HG02759 (cell line): ENCODE data around the gene SIL1.
"Not testable (repeated sequence)": the region's sequence is repeated elsewhere in the genome, so short reads cannot be mapped to it uniquely, and the experiment has no call there.

ENCODE experiments used
- ATAC-seq: cut with Tn5 transposase; IDR thresholded peaks from one replicate; pipeline ENCODE4 v1.9.1; 2021; ENCODE audit warnings: mild to moderate bottlenecking, moderate library complexity; ENCODE audit not compliant: unreplicated experiment

The SIL1 gene

GRCh38 chr5:139038613-139039305 is 159.4 kb downstream of the SIL1 start:
- no peak for ATAC-seq

DNA sequence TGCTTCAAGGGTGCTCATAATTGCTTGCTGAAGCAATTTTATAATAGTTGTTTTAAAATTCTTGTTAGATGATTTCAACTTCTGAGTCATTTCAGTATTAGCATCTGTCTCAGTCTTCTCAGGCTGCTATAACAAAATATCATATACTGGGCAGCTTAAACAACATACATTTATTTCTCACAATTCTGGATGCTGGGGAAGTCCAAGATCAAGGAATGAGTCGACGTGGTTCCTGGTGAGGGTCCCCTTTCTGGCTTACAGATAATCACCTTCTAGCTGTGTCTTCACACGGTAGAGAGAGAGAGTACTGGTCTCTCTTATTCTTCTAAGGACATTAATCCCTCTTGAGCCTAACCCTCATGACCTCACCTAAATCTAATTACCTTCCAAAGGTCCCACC is 160.4 kb downstream of the SIL1 start:
- no peak for ATAC-seq

DNA sequence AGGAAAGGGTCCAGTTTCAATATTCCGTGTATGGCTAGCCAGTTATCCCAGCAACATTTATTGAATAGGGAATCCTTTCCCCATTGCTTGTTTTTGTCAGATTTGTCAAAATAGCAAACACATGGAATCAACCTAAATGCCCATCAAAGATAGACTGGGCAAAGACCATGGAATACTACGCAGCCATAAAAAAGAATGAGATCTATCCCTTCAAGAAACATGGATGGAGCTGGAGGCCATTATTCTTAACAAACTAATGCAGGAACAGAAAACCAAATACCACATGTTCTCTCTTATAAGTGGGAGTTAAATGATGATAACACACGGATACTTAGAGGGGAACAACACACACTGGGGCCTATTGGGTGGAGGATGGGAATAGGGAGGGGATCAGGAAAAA is 161.8 kb downstream of the SIL1 start:
- ATAC-seq, result not testable (repeated sequence)

DNA sequence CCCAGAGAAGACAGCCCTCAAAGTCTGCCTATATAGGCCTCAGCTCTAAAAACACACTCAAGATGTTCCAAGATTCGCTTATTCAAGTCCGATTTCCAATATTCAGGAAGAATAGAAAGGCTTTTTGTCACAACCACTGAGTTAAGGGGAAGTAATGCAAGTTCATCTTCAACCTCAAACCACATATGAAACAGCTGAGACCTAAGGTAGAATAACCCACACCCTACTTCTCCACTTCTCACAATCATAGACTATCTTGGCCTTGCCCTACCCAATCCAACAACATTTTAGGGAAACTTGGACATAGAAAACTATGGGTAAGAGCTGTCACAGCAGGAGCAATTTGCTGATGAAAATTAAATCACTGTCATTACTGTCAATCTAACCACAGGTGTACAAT is 171.0 kb downstream of the SIL1 start:
- no peak for ATAC-seq

- no peak for ATAC-seq
Measured at GRCh38 chr5:139025651-139026050, 172.5 kb downstream of the SIL1 start.

GRCh38 chr5:139023286-139023685 is 174.9 kb downstream of the SIL1 start:
- ATAC-seq, result no peak

- no peak for ATAC-seq
Measured at GRCh38 chr5:139022528-139022927, 175.6 kb downstream of the SIL1 start.

DNA sequence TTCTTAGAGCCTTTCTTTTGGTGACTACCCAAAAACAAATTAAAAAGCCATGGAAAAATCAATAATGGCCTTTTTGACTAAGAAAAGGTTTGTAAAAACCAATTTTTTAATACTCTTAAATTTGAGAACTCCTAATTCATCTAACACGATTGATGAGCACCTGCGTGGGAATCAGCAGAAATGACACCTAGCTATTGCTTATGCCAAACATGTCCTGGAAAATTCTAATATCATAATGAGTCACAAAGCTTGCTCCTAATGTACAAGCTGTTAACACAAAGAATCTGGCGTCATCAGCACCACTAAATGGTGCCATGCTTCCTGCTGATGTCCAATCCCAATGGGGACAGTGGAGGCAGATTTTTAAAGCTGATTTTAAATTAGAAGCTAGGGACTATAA is 176.8 kb downstream of the SIL1 start:
- ATAC-seq, result no peak

DNA sequence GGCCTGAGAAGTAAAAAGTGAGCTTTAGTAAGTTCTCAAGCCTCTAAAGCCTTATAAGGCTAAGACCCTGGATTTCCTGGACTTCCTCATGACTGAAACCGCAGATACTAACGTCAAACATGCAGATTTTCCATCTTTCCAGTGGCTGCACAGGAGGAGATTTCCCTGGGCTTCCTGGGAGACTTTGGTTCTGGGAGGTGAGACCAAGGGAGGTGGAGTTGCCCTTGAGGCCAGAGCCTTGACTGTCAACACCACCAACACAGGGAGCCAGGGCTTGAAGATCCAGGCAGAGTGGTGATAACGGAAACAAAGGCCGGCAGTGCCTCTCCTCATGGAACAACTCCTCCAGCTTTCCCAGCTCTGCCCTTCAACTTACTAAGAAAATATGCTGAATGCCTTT is 178.3 kb downstream of the SIL1 start:
- no peak for ATAC-seq

- ATAC-seq, result no peak
Measured at GRCh38 chr5:139019211-139019610, 179.0 kb downstream of the SIL1 start.

- ATAC-seq, result no peak
Measured at GRCh38 chr5:139017624-139018023, 180.5 kb downstream of the SIL1 start.

DNA sequence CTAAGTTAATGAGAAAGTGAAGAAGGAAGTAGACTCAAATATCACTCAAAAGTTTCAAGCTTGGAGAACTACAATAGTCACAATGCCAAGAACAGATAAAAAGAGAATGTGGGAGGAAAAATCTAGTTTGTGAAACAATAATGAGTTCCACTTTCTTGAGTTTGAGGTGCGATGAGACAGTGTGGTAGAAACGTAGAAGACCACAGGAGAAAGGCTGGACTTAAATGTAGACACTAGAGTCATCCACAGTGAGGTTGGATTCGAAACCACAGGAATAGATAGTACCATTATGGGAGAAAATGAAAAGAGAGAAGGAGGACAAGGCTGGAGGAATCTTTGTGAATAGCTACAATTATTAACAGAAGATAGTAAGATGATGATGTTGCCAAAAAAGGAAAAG is 182.0 kb downstream of the SIL1 start:
- no peak for ATAC-seq

DNA sequence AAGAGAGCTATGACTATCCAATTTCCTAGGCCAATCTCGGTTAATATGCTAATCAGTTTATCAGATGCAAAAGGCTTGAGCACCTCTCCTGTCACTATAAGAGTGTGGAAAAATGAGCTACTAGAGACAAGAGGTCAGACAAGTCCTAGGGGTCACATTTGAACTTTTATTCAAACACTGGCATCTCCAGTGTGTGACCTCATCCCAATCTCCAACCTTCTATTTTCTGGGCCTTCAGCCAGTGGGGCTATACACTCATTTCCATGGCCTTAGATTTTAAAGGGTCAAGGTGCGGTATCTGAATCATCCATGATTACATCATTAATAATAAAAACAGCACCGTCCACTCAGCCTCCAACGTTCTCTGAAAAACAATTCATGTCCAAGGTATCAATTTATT is 183.4 kb downstream of the SIL1 start:
- ATAC-seq, result no peak

DNA sequence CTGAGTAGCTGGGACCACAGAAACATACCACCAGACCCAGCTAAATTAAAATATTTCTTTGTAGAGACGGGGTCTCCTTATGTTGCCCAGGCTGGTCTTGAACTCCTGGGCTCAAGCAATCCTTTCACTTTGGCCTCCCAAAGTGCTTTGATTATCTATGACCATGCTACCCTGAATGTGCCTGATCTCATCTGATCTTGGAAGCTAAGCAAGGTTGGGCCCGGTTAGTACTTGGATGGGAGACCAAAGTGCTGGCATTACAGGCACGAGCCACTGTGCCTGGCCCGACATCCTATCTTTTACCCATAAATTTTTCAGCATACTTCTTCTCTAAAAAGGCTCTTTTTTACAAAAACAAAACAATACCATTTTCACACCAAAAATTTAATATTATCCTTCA is 186.0 kb downstream of the SIL1 start:
- ATAC-seq, result no peak

GRCh38 chr5:139011156-139011555 is 187.0 kb downstream of the SIL1 start:
- ATAC-seq, result not testable (repeated sequence)

GRCh38 chr5:139004374-139005307 is 193.5 kb downstream of the SIL1 start:
- ATAC-seq, result no peak

GRCh38 chr5:138999674-139000073 is 198.5 kb downstream of the SIL1 start:
- no peak for ATAC-seq

DNA sequence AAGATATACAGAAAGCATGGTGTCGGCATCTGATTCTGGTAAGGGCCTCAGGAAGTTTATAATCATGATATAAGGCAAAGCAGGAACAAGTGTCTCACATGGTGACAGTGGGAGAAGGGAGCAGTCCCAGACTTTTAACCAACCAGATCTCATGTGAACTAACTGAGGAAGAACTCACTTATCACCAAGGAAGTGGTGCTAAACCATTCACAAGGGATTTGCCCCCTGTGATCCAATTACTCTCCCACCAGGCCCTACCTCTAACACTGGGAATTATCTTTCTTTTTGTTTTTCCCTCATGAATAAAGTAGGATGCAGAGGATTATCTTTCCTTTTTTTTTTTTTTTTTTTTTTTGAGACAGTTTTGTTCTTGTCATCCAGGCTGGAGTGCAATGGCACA is 199.6 kb downstream of the SIL1 start:
- ATAC-seq, result no peak

GRCh38 chr5:138996120-138996519 is 202.0 kb downstream of the SIL1 start:
- no peak for ATAC-seq

DNA sequence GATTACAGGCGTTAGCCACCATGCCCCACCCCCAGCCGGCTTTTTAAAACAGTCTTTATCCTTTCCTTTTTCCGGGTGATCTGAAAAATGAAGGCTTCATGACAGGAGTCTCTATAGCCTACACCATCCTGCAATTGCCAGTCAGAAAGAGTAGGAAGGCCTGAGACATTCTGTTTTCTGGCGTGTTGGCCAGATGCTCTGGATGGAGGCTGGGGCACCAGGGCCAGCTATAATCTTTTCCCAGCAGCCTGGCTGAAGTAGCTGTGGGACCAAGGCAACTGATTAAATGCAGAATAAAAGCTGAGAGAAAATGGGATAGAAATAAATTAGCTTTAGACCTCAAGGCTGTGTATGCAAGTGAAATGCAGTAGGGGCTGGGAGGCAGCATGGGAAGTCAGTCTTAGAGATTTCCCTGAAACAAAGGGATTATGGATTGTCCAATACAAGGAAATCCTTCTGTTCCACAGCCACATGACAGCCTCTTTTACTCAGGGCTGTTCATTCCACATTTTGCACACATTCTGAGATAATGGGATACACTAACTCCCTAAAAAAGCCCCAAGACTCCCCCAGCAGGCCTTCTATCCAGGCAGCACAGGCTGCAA is 207.1 kb downstream of the SIL1 start:
- no peak for ATAC-seq

DNA sequence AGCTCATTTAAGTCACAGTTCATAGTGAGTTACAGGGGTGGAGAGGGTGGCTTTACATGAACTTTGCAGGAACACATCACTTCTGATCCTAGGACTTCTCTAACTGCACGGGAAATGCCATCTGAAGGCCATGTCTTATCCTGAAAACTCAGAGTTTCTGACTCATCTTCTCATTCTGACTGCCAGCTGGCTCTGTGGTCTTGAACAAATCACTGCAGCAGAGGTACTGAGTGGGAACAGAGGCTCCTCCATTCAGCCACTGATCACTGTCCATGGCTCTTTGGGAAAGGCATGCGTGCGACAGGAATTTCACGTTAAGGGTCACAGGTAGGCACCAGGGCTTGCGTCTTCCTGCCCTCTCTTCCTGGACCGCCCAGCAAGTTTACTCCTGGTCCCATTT is 208.4 kb downstream of the SIL1 start:
- no peak for ATAC-seq
